ENCODE results near the gene TIMM17A. TPM values are rescaled to one million over a fixed set of nuclear protein-coding genes. Genes with fewer than 3 reads are reported as not detected.

The TIMM17A gene
- total and polyA plus RNA-seq, 2 of the 8 experiments (the other 6 are each of a cell fraction or from before 2014, with no cell fraction given), result 30.3 to 57.1 TPM

- H2BK120ac ChIP-seq (replicated peaks; ENCODE audit: low read depth, low read length), result no peak overlapping the region
- H2BK5ac ChIP-seq (ENCODE audit: low read depth, low read length), result no peak overlapping the region
- H2AK5ac ChIP-seq (ENCODE audit: low read depth, low read length), result no peak overlapping the region
- no peak overlapping the region for H3K9ac ChIP-seq (replicated peaks in 1 of 4; ENCODE audit: extremely low read depth in 1 of 4, low read depth in 3 of 4, low read length in 3 of 4)
- 0 out of 2 replicates have a peak overlapping the region, but pooled peaks have one; percentile 11 for H3K27ac ChIP-seq (ENCODE audit: low read depth, low read length)
- no peak overlapping the region for H3K14ac ChIP-seq (ENCODE audit: insufficient read length)
- DNase-seq (ENCODE audit: low read depth in 1 of 2, low spot score in 2 of 2), result no peak
- no peak overlapping the region for H4K5ac ChIP-seq (ENCODE audit: insufficient read length, low read depth, low read length)
- H4K20me1 ChIP-seq (replicated peaks in 1 of 2; ENCODE audit: control insufficient read depth in 1 of 2, insufficient read depth in 2 of 2, low read length in 2 of 2), result no peaks in the 10 kb centered on the region
- POLR2A ChIA-PET (ENCODE audit: partially characterized antibody), result interaction anchor here (0.7 to 1.3 kb wide), 2 partner anchors 18 to 33 kb away, joined by 3 to 4 read pairs; no protein-coding TSS in a partner anchor
- no peak overlapping the region for H3K18ac ChIP-seq (ENCODE audit: extremely low read depth, low read length)
- no peak overlapping the region for H4K91ac ChIP-seq (replicated peaks; ENCODE audit: insufficient read length, low read length)
- H3K56ac ChIP-seq (replicated peaks; ENCODE audit: insufficient read length, low read depth, low read length), result no peak overlapping the region
- peaks cover 0 to 4% (median 1%) of the 10 kb centered on the region in 4 experiments; a peak in 5 of 7 replicates for H3K4me1 ChIP-seq (replicated peaks in 1 of 4; ENCODE audit: control insufficient read depth in 3 of 4, insufficient read depth in 4 of 4, low read length in 3 of 4)
- WGBS, 2 experiments (ENCODE audit: extremely low coverage in 1 of 2, insufficient coverage in 1 of 2, insufficient read length in 1 of 2, insufficient replicate concordance in 2 of 2, low coverage in 1 of 2, low lambda C conversion rate in 2 of 2, missing lambda C conversion rate in 1 of 2), result 75% methylated on average over 4 of the region's 4 CpGs; no CpG with 5 or more reads in 1 of the 2 experiments
- no peak overlapping the region for H2BK20ac ChIP-seq (ENCODE audit: low read length)
- no peaks in the 10 kb centered on the region for H3K23me2 ChIP-seq (ENCODE audit: low read depth, low read length)
- H2BK12ac ChIP-seq (ENCODE audit: low read depth, low read length), result no peak overlapping the region
- peak overlapping the region; percentile 11 to 13; a peak in 2 of 4 replicates for H3K4me2 ChIP-seq (ENCODE audit: insufficient read depth in 1 of 2, low read depth in 2 of 2, low read length in 2 of 2)
- no peak overlapping the region for H4K8ac ChIP-seq (ENCODE audit: extremely low read depth, insufficient read depth, low read length)
- no peak overlapping the region; a peak in 2 of 8 replicates for H3K4me3 ChIP-seq (ENCODE audit: extremely low read depth in 1 of 4, insufficient read depth in 2 of 4, low read depth in 3 of 4, low read length in 4 of 4)
- no peak overlapping the region for H3K4ac ChIP-seq (replicated peaks; ENCODE audit: insufficient read length, low read depth, low read length)
- no peak overlapping the region; the same call in 1 of the 2 replicates for H2BK15ac ChIP-seq (ENCODE audit: low read length)
- no peaks in the 10 kb centered on the region for H3K9me3 ChIP-seq (ENCODE audit: insufficient read depth in 2 of 2, low read depth in 1 of 2, low read length in 1 of 2)
- no peaks in the 10 kb centered on the region for H3K79me1 ChIP-seq (ENCODE audit: low read depth, low read length)
- CTCF ChIA-PET (ENCODE audit: partially characterized antibody), result interaction anchor here (1.8 to 12.4 kb wide), 5 partner anchors 10 to 88 kb away, joined by 8 to 147 read pairs (median 10); no protein-coding TSS in a partner anchor
- no peaks in the 10 kb centered on the region; a peak in 1 of 7 replicates for H3K27me3 ChIP-seq (replicated peaks in 1 of 4; ENCODE audit: control insufficient read depth in 3 of 4, extremely low read depth in 1 of 4, insufficient read depth in 3 of 4, low read length in 3 of 4)
- FAIRE-seq, result peak; percentile 13
- H3K23ac ChIP-seq (ENCODE audit: insufficient read length), result no peak overlapping the region
- H2AFZ ChIP-seq (ENCODE audit: low read length), result no peak overlapping the region
- H3K36me3 ChIP-seq (ENCODE audit: control insufficient read depth in 2 of 4, insufficient read depth in 4 of 4, low read length in 3 of 4), result no peaks in the 10 kb centered on the region
- no peaks in the 10 kb centered on the region for H3K79me2 ChIP-seq (ENCODE audit: control insufficient read depth in 1 of 2, insufficient read depth in 2 of 2, low read length in 2 of 2)
- TF ChIP-seq SRF (IDR thresholded peaks at IDR 0.05; ENCODE audit: low read depth, low read length), result no peak
- TF ChIP-seq EP300 (IDR thresholded peaks at IDR 0.05; ENCODE audit: borderline replicate concordance in 1 of 2, low read depth in 2 of 2, low read length in 2 of 2), result no peak
- TF ChIP-seq CTCF (IDR thresholded peaks at IDR 0.05; ENCODE audit: control extremely low read depth in 1 of 3, insufficient read depth in 1 of 3, low read depth in 1 of 3, low read length in 3 of 3), result no peak
- no peak for TF ChIP-seq POU5F1 (IDR thresholded peaks at IDR 0.05; ENCODE audit: low read depth, low read length)
- no peak for TF ChIP-seq CEBPB (IDR thresholded peaks at IDR 0.05; ENCODE audit: low read depth, low read length)
- no peak for TF ChIP-seq BACH1 (IDR thresholded peaks at IDR 0.05; ENCODE audit: low read length)
- TF ChIP-seq PHF8 (conservative IDR thresholded peaks at IDR 0.05; ENCODE audit: low read depth, low read length), result no peak
- no peak for TF ChIP-seq KDM4A (IDR thresholded peaks at IDR 0.05; ENCODE audit: low read depth, low read length, severe bottlenecking)
- no peak for TF ChIP-seq POLR2AphosphoS5 (IDR thresholded peaks at IDR 0.05; ENCODE audit: low read depth, low read length)
- TF ChIP-seq BCL11A (IDR thresholded peaks at IDR 0.05; ENCODE audit: low read depth in 2 of 2, low read length in 2 of 2), result no peak
Observed at GRCh38 chr1:201911826-201912571, 43.3 kb upstream of the TIMM17A start.
